ENCODE measurements around the gene SPATC1L. TPM values are rescaled to one million over a fixed set of nuclear protein-coding genes. Genes with fewer than 3 reads are reported as not detected.
"Not testable (repeated sequence)": the region's sequence is repeated elsewhere in the genome, so short reads cannot be mapped to it uniquely, and the experiment has no call there.

Gene SPATC1L
- total RNA-seq, 1 donor from 2014 or later = 7.5 TPM

GRCh38 chr21:46184625-46185555 lies 631 bp upstream of the SPATC1L start:
- intact Hi-C loops (cut with micrococcal nuclease) = loop anchor here (1.0 kb wide), 4 partner anchors 42 to 140 kb away; partner anchors contain the start of genes LSS and YBEY

- intact Hi-C loops (cut with micrococcal nuclease) = not testable (repeated sequence)
These were observed 836 bp downstream of the SPATC1L start for GRCh38 chr21:46183337-46183909.

GRCh38 chr21:46182548-46183336 lies 1.5 kb downstream of the SPATC1L start:
- intact Hi-C loops (cut with micrococcal nuclease) = no loop called here

GRCh38 chr21:46181953-46182547 lies 2.2 kb downstream of the SPATC1L start:
- intact Hi-C loops (cut with micrococcal nuclease) = no loop called here

- intact Hi-C loops (cut with micrococcal nuclease) = no loop called here
These were observed 2.8 kb downstream of the SPATC1L start for GRCh38 chr21:46181436-46181835.

GRCh38 chr21:46180778-46181391 lies 3.4 kb downstream of the SPATC1L start:
- intact Hi-C loops (cut with micrococcal nuclease) = no loop called here

GRCh38 chr21:46180079-46180722 lies 4.1 kb downstream of the SPATC1L start:
- intact Hi-C loops (cut with micrococcal nuclease) = no loop called here

GRCh38 chr21:46179708-46180078 lies 4.6 kb downstream of the SPATC1L start:
- intact Hi-C loops (cut with micrococcal nuclease) = no loop called here

GRCh38 chr21:46178961-46179360 lies 5.3 kb downstream of the SPATC1L start:
- intact Hi-C loops (cut with micrococcal nuclease) = no loop called here

GRCh38 chr21:46176443-46177129 lies 7.7 kb downstream of the SPATC1L start:
- intact Hi-C loops (cut with micrococcal nuclease) = not testable (repeated sequence)

- intact Hi-C loops (cut with micrococcal nuclease) = no loop called here
These were observed 10.7 kb downstream of the SPATC1L start for GRCh38 chr21:46173573-46173972.

GRCh38 chr21:46172863-46173528 lies 11.3 kb downstream of the SPATC1L start:
- intact Hi-C loops (cut with micrococcal nuclease) = no loop called here

GRCh38 chr21:46171996-46172862 lies 12.0 kb downstream of the SPATC1L start:
- intact Hi-C loops (cut with micrococcal nuclease) = no loop called here

GRCh38 chr21:46171585-46171984 lies 12.7 kb downstream of the SPATC1L start:
- intact Hi-C loops (cut with micrococcal nuclease) = no loop called here

GRCh38 chr21:46170436-46171193 lies 13.6 kb downstream of the SPATC1L start:
- intact Hi-C loops (cut with micrococcal nuclease) = not testable (repeated sequence)

GRCh38 chr21:46168659-46169386 lies 15.4 kb downstream of the SPATC1L start:
- intact Hi-C loops (cut with micrococcal nuclease) = no loop called here

- intact Hi-C loops (cut with micrococcal nuclease) = no loop called here
These were observed 16.0 kb downstream of the SPATC1L start for GRCh38 chr21:46168238-46168637.
